ENCODE data around the gene SFTPD. TPM values are rescaled to one million over a fixed set of nuclear protein-coding genes. Genes with fewer than 3 reads are reported as not detected.

The SFTPD gene
- polyA plus RNA-seq, 3 donors from 2014 or later = not detected

DNA sequence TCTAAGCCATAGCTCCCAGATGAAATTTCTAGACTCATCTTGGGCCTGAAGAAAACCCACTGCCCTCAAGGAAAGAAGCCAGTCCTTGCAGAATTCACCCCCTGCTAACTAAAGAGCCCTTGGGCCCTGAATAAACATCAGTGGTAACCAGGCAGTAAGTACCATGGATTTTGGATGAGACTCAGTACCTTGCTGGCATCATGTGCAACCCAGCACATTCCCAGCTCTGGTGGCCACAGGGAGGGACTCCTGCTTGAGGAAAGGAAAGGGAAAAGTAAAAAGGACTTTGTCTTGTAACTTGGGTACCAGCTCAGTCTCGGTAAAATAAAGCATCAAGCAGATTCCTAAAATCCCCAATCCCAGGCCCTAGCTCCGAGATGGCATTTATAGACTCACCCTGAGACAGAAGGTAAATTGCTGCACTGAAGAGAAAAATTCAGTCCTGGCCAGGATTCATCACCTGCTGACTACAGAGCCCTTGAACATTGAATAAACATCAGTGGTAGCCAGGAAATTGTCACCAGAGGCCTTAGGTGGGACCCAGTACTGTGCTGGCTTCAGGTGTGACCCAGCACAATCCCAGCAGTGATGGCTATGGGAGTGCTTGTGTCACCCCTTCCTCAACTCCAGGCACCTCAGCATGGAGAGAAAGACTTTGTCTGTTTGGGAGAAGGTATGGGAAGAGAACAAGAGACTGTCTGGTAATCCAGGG, 31.2 kb upstream of the SFTPD start:
- peaks cover 0 to 6% (median 4%) of the 10 kb centered on the region in 3 donors for H3K36me3 Mint-ChIP-seq
- H3K27ac Mint-ChIP-seq = no peak overlapping the region
- peaks cover 4 to 22% (median 5%) of the 10 kb centered on the region in 3 donors for H3K27me3 Mint-ChIP-seq (ENCODE audit: low read depth in 3 of 3)
- peaks cover 0 to 1% (median 0%) of the 10 kb centered on the region in 6 donors for H3K9me3 Mint-ChIP-seq
- peaks cover 0 to 6% of the 10 kb centered on the region in 2 donors for H3K4me1 Mint-ChIP-seq
- no peak for DNase-seq
- no peak overlapping the region for H3K4me3 Mint-ChIP-seq

DNA sequence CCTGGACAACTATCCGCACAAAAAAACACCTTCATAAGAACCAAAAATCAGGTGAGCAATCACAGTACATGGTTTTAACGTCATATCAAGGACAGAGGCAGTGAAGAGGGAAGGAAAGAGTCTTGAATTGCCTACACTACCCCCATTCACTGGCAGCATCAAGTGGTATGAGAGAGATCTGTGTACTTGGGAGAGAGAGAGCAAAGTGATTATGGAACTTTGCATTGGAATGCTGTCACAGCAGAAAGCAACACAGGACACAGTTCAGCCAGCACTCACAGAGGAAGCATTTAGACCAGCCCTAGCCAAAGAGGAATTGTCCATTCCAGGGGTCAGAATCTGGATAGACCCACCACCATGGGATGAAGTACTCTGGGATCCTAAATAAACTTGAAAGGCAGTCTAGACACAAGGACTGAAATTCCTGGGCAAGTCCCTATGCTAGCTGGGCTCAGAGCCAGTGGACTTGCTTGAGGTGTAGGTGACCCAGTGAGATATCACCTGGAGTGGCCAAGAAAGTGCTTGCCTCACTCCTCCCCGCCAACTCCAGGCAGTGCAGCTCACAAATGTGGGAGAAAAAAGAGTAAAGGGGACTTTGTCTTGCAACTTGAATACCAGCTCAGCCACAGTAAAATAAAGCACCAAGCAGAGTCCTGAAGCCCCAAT, 30.5 kb upstream of the SFTPD start:
- H3K4me1 Mint-ChIP-seq = peaks cover 0 to 6% of the 10 kb centered on the region in 2 donors
- H3K36me3 Mint-ChIP-seq = peaks cover 0 to 6% (median 4%) of the 10 kb centered on the region in 3 donors
- DNase-seq = no peak
- H3K4me3 Mint-ChIP-seq = no peak overlapping the region
- peaks cover 4 to 20% (median 6%) of the 10 kb centered on the region in 3 donors for H3K27me3 Mint-ChIP-seq (ENCODE audit: low read depth in 3 of 3)
- H3K9me3 Mint-ChIP-seq = peaks cover 0 to 1% (median 0%) of the 10 kb centered on the region in 6 donors
- H3K27ac Mint-ChIP-seq = no peak overlapping the region

DNA sequence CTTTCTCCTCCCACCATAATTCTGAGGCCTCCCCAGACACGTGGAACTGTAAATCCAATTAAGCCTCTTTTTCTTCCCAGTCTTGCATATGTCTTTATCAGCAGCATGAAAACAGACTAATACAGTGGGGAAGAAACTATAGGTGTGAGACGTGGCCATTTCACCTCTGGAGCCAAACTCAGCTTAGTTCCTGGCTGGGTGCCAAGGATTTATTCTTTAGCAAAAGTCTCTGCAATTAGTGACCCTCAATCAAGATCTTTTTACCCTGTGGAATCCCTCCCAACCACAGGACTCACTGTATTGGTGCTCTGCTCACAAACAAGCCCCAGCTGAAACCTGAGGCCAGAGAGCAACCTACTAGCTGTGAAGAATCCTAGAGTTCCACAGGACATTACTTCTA, 28.1 kb upstream of the SFTPD start:
- Mint-ChIP-seq H3K36me3 (peaks cover 2 to 6% (median 4%) of the 10 kb centered on the region in 3 donors), H3K27ac (no peak overlapping the region), H3K4me1 (peaks cover 0 to 6% of the 10 kb centered on the region in 2 donors), H3K27me3 (ENCODE audit: low read depth in 3 of 3) (peaks cover 4 to 17% (median 7%) of the 10 kb centered on the region in 3 donors), H3K9me3 (peaks cover 0 to 1% (median 0%) of the 10 kb centered on the region in 6 donors), H3K4me3 (no peak overlapping the region)
- DNase-seq = no peak

DNA sequence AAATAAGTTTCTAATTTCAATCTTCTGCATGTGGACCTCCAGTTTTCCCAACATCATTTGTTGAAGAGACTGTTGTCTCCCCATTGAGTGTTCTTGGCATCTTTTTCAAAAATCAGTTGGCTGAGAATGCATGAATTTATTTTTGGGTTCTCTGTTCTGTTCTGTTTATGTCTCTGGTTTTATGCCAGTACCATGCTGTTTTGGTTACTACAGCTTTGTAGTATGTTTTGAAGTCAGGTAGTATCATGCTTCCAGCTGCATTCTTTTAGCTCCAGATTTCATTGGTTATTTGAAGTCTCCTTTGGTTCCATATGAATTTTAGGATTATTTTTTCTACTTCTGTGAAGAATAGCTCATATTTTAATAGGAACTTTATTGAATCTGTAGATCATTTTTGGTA, 21.2 kb upstream of the SFTPD start:
- H3K27ac Mint-ChIP-seq = no peak overlapping the region
- no peaks in the 10 kb centered on the region for H3K4me1 Mint-ChIP-seq
- H3K9me3 Mint-ChIP-seq = peaks cover 0 to 12% (median 4%) of the 10 kb centered on the region in 6 donors

DNA sequence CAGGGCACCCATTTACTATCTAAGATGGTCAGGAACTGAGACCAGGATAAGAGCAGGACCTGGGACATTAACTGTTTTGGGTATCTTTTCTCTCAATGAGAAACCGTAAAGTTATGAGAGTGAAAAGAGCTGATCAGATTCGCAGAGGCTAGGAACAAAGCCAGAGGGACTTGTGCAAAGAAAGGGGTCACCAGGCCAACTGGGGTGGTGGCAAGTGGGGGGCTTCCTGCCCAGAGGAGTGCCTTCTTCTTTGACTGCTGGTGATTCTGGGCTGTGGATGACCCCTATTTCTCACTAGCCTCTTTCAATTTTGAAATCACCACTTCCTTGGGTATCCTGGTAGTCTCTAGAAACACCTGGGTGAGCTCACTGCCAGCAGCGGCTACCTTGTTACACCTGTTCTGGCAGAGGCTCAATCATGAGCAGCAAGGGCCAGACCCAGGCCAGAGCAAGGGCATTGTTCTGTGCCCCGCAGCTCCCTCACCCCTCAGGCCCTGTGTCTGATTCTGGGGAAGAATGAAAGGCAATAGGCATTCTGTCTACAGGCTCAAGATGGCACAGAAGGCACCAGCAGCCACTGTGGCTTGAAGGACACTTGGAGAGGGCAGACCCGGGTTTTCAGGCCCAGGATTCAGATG, 999 bp downstream of the SFTPD start:
- Mint-ChIP-seq H3K27me3 (ENCODE audit: low read depth in 3 of 3) (peaks cover 1 to 14% (median 4%) of the 10 kb centered on the region in 3 donors), H3K9me3 (peaks cover 0 to 8% (median 4%) of the 10 kb centered on the region in 6 donors)

More for the DNA sequence above, 21.2 kb upstream of the SFTPD start:
- DNase-seq = no peak
- H3K36me3 Mint-ChIP-seq = peaks cover 0 to 4% (median 2%) of the 10 kb centered on the region in 3 donors
- peaks cover 3 to 6% (median 6%) of the 10 kb centered on the region in 3 donors for H3K27me3 Mint-ChIP-seq (ENCODE audit: low read depth in 3 of 3)
- H3K4me3 Mint-ChIP-seq = no peak overlapping the region

DNA sequence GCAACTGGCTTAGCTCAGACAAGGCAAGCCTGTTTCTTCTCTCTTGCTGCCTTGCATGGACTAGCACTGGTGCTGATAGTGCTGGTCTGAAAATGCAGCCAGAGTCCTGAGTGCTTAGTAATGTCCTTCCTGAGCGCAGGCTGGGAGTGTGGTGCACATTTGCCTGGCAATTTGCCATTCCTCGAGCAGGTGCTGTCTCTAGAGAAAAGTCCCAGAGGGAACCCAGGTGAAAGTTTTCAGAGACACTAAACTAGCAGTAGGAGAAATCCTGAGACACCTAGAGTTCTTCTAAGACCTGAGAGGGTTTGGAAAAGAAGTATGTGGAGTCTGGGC, 1.9 kb downstream of the SFTPD start:
- peaks cover 0 to 8% (median 4%) of the 10 kb centered on the region in 6 donors for H3K9me3 Mint-ChIP-seq
- H3K4me3 Mint-ChIP-seq = no peak overlapping the region
- H3K36me3 Mint-ChIP-seq = no peaks in the 10 kb centered on the region
- H3K27me3 Mint-ChIP-seq (ENCODE audit: low read depth in 3 of 3) = peaks cover 1 to 9% (median 2%) of the 10 kb centered on the region in 3 donors
- DNase-seq = no peak
- no peak overlapping the region for H3K27ac Mint-ChIP-seq
- H3K4me1 Mint-ChIP-seq = no peaks in the 10 kb centered on the region

More for the DNA sequence above, 999 bp downstream of the SFTPD start:
- H3K4me3 Mint-ChIP-seq = no peak overlapping the region
- no peaks in the 10 kb centered on the region for H3K36me3 Mint-ChIP-seq
- H3K27ac Mint-ChIP-seq = no peak overlapping the region
- H3K4me1 Mint-ChIP-seq = no peaks in the 10 kb centered on the region
- no peak for DNase-seq

DNA sequence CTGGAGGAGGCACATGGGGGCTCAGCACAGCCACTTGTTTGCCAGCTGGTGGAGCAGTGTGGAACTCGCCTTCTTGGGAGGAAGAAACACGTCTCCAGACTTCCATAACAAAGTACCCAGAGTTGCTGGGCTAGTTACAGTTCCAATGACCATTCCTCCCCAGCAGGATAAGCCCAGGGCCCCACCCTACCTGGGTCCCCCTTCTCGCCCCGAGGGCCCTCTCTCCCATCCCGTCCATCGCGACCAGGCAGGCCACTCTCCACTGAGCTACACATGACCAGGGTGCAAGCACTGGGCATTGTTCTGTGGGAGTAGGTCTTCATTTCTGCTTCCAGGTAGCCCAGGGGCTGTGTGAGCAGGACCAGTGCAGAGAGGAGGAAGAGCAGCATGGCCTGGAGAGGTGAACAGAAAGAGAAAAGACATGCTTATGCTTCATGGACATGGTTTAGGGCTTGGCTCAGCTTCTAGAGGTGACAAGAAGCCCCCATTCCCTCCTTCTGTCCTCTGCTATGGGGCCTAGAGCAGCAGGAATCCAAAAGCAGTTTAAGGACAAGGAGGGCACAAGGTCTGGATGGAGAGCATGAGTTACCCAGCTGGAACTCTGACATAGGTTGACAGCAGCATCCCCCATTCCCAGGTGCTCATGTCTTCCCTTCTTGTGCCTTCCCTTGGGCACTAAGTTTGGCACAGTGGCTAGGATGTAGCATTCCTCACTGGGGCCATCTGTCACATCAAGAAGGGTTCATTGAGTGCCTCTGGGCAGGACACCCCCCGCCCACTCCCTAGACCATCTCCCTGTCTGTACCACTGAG, 2.4 kb downstream of the SFTPD start:
- Mint-ChIP-seq H3K36me3 (no peaks in the 10 kb centered on the region), H3K9me3 (peaks cover 0 to 6% (median 3%) of the 10 kb centered on the region in 6 donors)

DNA sequence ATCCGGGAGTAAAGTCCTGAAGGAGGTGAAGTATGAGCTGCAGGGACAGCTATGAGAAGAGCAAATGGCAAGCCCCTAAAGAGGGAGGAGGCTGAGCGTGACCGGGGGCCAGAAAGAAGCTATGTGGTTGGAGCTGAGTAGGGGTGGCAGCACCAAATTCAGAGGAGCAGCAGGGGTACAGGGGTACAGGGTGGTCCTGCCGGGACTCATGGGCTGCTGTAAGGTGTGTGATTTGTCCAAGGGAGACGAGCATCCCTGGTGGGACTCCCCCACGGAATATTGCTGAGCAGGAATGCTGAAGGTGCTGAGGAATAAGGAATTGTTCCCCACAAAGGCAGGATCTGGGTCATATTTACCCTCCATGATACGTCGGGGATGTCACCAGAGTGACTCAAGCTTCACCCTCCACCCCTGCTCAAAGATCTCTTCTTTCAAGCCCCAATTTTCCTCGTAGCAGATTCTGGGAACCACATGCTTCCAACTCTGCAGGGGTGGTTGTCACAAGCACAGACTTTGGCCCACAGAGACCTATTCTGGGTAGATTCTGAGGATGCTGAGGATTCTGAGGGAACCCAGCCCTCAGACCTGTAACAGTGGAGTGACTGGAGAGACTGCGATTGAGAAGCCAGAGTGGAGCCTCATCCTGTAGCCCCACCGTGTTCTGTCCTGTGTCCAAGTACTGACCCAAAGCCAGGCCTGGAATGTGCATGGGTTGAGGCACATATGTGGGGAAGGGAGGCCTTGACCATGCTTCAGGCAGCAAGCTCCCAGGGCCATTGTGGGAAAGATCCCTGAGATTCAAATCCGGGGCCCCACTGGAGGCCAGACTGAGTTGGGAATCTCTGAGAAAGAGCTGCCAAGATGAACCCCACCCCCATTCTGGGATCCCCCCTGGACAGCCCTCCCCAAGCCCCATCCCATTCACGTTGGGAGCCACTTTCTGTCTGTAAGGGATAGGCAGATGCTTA, 4.2 kb downstream of the SFTPD start:
- DNase-seq = no peak
- no peak overlapping the region for H3K27ac Mint-ChIP-seq
- no peak overlapping the region for H3K4me3 Mint-ChIP-seq
- H3K9me3 Mint-ChIP-seq = no peaks in the 10 kb centered on the region
- no peaks in the 10 kb centered on the region for H3K36me3 Mint-ChIP-seq
- peaks cover 2 to 11% (median 3%) of the 10 kb centered on the region in 3 donors for H3K27me3 Mint-ChIP-seq (ENCODE audit: low read depth in 3 of 3)
- no peaks in the 10 kb centered on the region for H3K4me1 Mint-ChIP-seq

More for the DNA sequence above, 2.4 kb downstream of the SFTPD start:
- no peak overlapping the region for H3K4me3 Mint-ChIP-seq
- H3K4me1 Mint-ChIP-seq = no peaks in the 10 kb centered on the region
- DNase-seq = no peak
- H3K27me3 Mint-ChIP-seq (ENCODE audit: low read depth in 3 of 3) = peaks cover 1 to 10% (median 2%) of the 10 kb centered on the region in 3 donors
- H3K27ac Mint-ChIP-seq = no peak overlapping the region

DNA sequence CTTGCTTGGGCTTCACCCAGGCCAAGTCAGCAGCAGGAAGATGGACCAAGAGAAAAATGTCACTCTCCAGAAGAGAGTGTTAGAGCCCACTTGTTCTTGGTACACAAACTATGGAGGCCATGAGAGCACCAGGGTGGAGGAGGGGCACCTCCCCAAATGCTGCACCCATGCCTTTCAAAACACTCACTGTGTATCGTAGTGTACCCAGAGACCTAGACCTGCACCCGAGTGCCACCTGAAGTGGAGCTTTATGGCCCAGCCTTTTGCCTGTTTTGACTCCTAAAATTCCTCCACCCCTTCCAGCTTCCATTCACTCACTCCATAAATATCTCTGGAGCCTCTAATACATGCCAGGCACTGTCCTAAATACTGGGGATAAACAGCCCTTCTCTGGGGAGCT, 5.0 kb downstream of the SFTPD start:
- Mint-ChIP-seq H3K4me3 (no peak overlapping the region), H3K27ac (no peak overlapping the region), H3K9me3 (no peaks in the 10 kb centered on the region), H3K36me3 (no peaks in the 10 kb centered on the region), H3K4me1 (no peaks in the 10 kb centered on the region), H3K27me3 (ENCODE audit: low read depth in 3 of 3) (peaks cover 2 to 7% (median 3%) of the 10 kb centered on the region in 3 donors)
- no peak for DNase-seq

DNA sequence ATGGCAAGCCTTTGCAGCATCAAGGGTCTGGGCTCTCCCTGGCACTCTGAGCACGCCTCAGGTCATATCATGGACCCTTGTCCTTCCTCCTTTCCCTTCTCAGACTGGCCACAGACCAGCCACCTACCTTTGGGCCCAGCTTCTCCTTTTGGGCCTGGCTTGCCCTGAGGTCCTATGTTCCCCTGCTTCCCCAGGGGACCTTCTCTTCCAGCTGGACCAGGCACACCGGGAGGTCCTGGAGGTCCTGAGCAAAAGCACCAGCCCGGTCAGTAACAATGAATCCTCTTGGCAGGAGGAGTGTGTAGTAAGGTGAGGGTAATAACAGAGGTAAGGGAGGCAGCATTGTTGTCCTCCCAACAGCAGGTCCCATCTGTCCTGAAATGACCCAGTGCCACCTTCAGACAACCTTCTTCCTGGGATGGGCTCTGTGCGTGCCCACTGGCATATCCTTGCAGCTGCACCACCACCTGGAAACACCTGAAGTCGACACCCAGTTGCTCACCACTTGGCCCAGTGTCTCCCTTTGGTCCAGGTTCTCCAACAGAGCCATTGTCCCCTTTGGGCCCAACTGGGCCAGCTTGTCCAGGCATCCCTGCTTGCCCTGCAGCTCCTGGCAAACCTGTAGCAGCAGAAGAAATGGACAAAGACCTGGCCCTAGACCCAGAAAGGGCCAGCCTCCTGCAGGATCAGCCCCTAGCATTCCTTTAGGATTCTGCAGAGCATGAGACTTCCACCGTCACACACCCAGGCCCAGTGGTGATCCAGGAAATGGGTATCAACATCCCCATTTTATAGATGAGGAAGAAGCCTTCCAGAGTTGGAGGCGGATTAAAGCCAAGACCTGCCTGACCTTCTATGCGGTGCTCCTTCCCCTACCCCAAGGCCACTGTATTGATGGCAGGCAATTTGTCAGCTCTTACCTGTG, 6.4 kb downstream of the SFTPD start:
- H3K4me1 Mint-ChIP-seq = peaks cover 0 to 2% of the 10 kb centered on the region in 2 donors
- H3K27me3 Mint-ChIP-seq (ENCODE audit: low read depth in 3 of 3) = peaks cover 2 to 11% (median 3%) of the 10 kb centered on the region in 3 donors
- H3K9me3 Mint-ChIP-seq = no peaks in the 10 kb centered on the region
- H3K27ac Mint-ChIP-seq = no peak overlapping the region
- no peaks in the 10 kb centered on the region for H3K36me3 Mint-ChIP-seq
- DNase-seq = no peak
- H3K4me3 Mint-ChIP-seq = no peak overlapping the region

DNA sequence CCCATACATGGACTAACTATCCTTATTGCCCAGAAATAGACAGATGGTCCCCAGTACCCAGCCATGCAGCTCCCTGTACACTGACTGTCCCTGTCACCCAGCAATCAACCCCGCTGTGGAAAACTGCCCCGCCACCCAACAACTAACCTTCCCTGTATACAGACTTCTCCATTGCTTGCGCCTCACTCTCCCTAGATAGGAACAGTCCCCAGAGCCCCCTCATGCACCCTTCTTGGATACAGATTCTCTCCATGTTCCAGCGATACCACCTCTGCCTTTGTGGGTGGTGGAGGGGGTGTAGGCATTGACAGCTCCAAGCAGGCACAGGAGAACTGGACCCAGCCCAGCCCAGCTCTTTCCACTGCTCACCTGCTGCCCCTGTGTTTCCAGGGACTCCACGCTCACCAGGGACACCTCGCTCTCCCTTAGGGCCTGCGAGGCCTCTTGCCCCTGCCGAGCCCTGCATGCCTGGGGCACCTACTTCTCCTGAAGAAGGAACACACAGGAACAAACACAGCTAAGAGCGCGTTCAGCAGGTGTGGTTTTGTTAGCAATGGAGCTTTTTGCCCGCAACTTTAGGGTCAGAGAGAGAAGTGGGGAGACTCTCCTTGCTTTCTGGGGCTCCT, 7.2 kb downstream of the SFTPD start:
- no peak overlapping the region for H3K4me3 Mint-ChIP-seq
- H3K27ac Mint-ChIP-seq = no peak overlapping the region
- no peaks in the 10 kb centered on the region for H3K9me3 Mint-ChIP-seq
- H3K4me1 Mint-ChIP-seq = peaks cover 0 to 2% of the 10 kb centered on the region in 2 donors
- DNase-seq = no peak
- peaks cover 2 to 11% (median 3%) of the 10 kb centered on the region in 3 donors for H3K27me3 Mint-ChIP-seq (ENCODE audit: low read depth in 3 of 3)
- H3K36me3 Mint-ChIP-seq = no peaks in the 10 kb centered on the region
